Stimulated activated naive CD4-positive, alpha-beta T cell treated with Interleukin-2 at 50 U/mL for 16 hours (primary cell): ENCODE measurements around the gene PHOSPHO1.
"Not testable (repeated sequence)": the region's sequence is repeated elsewhere in the genome, so short reads cannot be mapped to it uniquely, and the experiment has no call there.

ENCODE experiments used
- DNase-seq: peaks from one replicate; lab custom pipeline; 2025; lab: John Stamatoyannopoulos, UW

PHOSPHO1 gene

DNA sequence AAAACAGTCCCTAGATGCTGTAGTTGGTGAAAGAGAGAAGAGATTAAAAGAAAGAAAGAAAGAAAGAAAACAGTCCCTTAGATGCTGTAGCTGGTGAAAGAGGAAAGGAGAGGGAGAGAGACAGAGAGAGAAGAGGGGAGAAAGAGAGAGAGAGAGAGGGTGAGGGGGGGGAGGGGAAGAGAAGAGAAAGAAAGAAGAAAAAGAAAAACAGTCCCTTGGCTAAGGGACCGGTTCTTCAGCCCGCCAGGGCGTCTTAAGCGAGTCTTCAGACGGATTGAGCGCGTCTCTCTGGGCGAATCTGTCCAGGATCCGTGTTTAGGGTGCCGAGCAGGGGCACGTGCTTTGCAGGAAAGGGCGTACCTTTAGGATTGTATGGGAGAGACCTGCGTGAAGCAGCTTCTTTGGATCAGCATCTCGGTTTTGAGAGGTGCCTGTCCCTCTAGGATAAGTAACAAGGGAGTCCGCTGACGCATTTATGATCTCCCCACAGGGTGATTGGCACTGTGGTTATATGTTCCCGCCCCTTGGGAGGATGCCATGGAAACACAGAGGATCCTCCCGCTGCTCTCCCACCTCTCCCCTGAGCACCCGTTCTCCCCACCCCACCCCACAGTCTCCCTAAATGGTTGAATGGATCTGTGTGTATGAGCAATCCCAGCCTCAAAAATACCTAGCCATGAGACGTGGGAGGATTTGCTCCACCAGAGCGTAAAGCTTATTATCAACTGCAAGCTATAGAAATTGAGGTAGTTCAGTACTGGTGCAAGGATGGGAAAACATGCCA is 36.9 kb downstream of the PHOSPHO1 start:
- DNase-seq, result no peak

DNA sequence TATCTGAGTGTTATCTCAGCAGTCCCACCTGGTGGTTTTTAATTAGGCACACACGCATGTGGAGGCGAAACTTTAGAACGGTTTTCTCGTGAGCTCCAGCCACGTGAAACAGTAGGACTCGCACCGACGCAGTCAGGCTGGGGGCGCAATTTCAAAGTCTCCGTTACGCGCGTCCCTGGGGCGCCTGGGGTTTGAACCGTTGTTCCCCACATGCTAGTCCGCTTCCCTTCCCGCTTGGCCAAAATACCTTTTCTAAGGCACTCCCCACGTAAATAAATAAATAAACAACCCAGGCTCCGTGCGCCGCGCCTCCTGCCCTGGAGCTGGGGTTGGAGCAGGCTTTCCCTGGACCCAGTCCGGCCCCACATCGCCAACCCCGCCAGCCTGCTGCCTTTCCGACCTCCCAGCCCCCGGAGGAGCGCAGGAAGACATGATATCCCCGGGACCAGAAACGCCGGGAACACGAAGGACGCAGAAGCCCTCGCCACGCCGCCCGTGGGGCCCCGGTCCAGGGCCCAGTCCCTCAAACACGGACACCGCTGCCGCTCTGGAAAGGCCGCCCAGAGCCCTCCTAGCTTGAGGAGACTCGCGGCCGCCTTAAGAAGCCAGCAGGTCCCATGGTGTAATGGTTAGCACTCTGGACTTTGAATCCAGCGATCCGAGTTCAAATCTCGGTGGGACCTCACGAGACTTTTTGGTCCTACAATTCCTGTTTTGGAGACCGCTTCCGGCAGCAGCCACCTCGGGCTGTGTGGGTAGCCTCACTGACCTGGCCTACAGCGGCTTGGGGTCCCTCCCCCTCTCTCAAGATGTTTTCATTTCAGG is 38.5 kb downstream of the PHOSPHO1 start:
- DNase-seq, result peak; percentile 77

DNA sequence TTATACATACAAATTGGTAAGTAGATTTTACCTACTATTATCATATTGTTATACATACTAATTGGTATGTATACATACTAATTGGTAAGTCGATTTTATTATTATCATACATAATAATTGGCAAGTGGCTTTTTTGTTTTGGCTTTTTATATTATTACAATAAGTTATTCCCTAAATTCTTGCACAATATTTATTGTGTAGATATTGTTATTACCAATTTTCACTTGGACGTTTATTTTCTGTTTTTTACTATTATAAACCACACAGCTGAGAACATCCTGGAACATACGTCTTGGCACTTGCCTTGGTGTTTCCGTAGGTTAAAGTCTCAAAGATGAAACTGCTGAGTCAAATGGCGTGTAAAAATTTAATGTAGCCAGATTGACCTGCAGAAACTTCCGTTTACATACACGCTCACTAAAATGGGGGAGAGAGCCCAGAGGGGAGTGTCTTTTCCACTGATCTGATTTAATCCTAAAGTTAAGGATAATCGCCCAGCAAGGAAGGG is 39.1 kb downstream of the PHOSPHO1 start:
- DNase-seq, result no peak

DNA sequence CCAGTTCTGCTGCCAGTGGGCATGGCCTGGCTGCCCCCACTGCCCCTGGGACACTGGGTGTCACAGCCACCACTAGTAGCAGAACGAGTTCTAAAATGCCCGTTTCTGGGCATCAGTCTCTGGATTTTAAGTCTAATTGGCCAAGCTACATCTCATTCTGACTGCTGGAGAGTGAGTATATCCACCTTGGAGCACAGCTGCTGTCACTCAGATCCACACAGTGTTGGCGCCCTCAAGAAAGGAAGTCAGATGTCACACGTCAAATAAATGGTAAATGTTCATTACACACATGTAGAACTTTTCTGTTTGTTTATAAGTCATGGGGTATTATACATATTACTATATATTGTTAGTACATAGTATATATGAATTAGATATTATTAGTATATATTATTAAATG is 39.7 kb downstream of the PHOSPHO1 start:
- no peak for DNase-seq

DNA sequence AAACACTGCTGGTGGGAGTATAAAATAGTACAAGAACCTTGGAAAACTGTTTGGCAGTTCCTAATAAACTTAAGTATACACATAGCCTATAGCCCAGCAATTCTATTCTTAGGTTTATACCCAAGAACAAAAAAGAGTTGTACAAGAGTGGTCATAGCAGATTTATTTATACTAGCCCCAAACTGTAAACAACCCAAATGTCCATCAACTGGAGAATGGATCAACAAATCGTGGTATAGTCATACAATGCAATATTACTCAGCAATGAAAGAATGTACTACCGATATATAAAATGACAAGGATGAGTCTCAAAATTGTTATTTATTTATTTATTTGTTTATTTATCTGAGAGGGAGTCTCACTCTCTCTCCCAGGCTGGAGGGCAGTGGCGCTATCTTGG is 43.3 kb downstream of the PHOSPHO1 start:
- DNase-seq, result no peak

DNA sequence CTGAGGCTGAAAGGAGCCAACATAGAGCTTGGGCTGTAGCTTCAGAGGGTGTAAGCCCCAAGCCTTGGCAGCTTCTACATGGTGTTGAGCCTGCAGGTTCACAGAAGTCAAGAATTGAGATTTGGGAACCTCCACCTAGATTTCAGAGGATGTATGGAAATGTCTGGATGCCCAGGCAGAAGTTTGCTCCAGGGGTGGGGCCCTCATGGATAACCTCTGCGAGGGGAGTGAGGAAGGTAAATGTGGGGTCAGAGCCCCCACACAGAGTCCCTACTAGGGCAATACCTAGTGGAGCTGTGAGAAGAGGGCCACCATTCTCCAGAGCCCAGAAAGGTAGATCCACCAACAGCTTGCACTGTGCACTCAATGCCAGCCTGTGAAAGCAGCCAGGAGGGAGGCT is 45.2 kb downstream of the PHOSPHO1 start:
- DNase-seq, result not testable (repeated sequence)

DNA sequence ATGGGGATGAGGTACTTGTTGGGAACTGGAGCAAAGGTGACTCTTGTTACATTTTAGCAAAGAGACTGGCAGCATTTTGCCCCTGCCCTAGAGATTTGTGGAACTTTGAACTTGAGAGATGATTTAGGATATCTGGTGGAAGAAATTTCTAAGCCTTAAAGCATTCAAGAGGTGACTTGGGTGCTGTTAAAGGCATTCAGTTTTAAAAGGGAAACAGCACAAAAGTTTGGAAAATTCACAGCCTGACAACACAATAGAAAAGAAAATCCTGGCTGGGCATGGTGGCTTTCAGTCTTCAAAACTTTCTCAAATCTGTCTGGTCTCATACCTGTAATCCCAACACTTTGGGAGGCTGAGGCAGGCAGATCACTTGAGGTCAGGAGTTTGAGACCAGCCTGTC is 46.1 kb downstream of the PHOSPHO1 start:
- DNase-seq, result not testable (repeated sequence)

DNA sequence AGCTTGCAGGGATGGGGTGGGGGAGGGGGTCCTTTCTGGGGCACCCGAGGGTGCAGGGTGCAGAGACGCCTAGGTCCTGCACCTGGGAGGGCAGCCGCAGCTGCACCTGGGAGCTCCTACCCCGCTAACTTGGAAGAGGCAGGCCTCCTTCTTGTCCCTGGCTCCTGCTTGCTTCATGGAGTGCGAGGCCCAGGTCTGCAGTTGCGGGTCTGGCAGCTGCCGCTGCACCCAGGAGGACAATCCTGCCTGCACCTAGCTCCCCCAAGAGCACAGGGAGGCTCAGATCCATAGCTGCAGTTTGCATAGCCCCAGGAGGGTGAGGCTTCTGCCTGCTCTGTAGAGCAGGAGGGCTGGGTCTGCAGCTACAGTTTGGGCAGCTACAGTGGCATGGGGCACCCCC is 46.8 kb downstream of the PHOSPHO1 start:
- DNase-seq, result no peak

DNA sequence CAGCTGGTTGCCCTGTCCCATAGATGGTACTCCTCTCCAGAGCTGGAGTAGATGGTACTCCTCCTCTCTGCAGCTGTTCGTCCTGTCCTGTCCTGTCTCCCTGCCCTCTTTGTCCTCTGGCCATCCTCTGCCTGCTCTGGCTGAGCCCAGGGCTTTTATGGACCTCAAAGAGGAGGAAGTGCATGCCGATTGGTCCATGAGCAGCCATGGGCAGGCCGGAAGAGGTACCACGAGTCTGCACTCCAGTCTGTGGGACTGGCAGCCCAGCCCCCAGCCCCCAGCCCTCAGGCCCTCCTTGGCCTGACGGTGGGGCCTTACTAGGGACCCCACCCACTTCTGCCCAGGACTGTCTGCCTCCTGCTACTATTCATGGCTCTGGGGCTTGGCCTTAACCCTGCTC is 47.2 kb downstream of the PHOSPHO1 start:
- no peak for DNase-seq

DNA sequence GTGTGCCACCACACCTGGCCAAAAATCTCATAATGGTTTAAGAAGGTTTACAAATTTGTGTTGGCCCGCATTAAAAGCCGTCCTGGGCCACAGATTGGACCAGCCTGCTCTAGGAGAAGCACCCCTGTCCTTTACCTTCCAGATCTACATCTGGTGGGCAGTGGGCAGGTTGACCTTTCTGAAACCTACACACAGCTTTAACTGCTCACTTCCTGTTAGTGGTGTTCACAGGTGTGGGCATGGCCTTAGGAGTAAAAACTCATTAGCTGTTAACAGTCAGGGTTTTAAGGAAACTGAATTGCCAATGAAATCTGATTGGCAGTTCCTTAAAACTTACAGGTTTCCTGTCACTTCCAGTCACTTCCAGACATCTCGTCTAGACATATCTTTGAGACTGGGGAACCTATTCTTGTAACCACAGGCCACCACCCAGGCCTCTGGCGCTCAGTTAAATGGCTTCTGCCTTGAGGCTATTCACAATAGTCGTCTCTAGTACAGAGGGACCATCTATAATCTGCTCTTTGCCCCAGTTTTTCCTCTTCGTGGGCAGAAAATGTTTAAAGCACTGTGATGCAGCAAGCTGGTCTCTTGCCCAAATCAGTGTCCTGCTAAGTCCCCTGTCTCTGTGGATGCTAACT is 49.5 kb downstream of the PHOSPHO1 start:
- no peak for DNase-seq

DNA sequence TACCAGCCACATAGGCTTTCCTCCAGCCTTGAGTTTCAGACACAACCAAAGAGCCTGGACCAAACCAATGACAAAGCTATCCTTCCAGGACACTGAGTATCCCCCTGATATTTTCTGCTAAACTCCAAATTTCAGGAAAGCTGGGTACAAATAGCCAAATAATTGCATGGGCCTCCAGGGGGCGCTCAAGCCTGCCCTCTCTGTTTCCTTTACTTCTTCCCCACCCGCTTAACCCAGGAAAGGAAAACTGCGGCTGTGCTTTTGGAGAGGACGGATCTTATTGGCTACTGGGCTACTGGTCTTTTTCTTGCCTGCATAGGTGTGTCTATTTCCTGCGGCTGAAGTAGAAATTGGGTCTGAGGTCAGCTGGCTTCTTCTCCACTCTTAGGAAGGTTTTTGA is 50.3 kb downstream of the PHOSPHO1 start:
- peak; percentile 39 for DNase-seq

DNA sequence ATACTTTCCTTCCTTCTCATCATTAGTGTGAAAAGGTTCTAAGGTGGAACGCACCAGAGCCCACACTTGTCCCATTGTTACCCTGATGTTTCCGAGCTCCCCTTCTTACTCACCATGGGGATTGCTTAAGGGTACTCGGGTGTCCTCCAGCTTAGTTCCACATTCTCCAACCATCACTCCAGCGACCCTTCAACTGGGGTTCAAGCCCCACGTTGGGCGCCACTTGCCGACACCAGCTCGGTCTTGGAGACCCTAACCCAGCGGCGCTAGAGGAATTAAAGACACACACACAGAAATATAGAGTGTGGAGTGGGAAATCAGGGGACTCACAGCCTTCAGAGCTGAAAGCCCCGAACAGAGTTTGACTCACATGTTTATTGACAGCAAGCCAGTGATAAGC is 54.6 kb downstream of the PHOSPHO1 start:
- not testable (repeated sequence) for DNase-seq
